Liver (tissue), 3 donors: Measurements from ENCODE around the gene TBC1D10A.

Source experiments
- RAD21 ChIP-seq, 2 donors: IDR thresholded peaks; 2 replicates each; pipeline ENCODE4 v1.6.1; 2016; ENCODE audit warnings: antibody characterized with exemption in 2 of 2, mild to moderate bottlenecking in 2 of 2
- SP1 ChIP-seq: IDR thresholded peaks from 2 replicates; pipeline ENCODE4 v1.6.1; 2018; ENCODE audit warnings: antibody characterized with exemption, mild to moderate bottlenecking
- TAF1 ChIP-seq: conservative IDR thresholded peaks from 2 replicates; pipeline ENCODE4 v1.6.1; 2016; ENCODE audit warnings: antibody characterized with exemption, mild to moderate bottlenecking
- TF ChIP-seq, protein P1 (sequence below): fragments of 150-350 bp; IDR thresholded peaks from 2 replicates; pipeline ENCODE4 v1.5.1; 2017; ENCODE audit warnings: improper control_type of control experiment, low read depth, low read length; ENCODE audit not compliant: missing input control
- TF ChIP-seq, protein P2 (sequence below): IDR thresholded peaks from 2 replicates; pipeline ENCODE4 v1.6.1; 2016; ENCODE audit warnings: antibody characterized with exemption
- donor health status: healthy.
- donor health status: healthy.

DNA sequence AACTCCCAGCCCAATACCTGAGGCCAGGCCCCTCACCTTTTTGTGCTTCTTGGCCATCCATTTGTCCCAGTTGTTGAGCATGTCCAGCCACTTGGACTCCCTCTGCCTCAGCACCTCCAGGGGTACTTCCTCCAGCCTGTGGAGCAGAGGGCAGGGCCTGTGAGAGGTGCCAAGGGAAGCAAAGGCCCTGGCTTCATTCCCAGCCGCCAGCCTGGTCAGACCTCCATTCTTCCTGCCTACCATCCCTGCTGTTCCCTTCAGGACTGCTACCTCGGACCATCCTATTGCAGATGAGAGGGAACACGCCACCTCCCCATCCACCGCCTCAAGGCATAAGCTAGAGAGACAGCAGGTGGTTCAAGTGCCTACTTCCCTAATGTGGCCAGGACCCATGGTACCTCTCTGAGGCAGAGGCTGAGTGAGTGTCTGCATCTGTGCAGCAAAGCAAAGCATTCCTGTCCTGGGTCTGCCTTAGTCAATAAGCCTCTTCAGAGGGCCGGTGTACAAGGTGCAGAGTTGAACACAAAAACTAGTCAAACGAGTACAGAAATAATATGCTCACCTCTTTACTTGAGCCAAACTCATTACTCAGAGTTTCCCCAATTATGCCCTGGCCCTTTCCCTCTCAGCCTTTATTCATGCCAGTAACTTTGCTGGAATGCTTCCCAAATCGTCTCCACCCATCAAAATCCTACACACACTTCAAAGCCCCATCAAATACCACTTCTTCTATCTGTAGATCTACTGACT is 22.1 kb downstream of the TBC1D10A start:
- TF ChIP-seq TAF1 (no peak), SP1 (no peak), RAD21 (IDR thresholded peaks at IDR 0.05) (no peak)
- TF ChIP-seq, protein P1, sequence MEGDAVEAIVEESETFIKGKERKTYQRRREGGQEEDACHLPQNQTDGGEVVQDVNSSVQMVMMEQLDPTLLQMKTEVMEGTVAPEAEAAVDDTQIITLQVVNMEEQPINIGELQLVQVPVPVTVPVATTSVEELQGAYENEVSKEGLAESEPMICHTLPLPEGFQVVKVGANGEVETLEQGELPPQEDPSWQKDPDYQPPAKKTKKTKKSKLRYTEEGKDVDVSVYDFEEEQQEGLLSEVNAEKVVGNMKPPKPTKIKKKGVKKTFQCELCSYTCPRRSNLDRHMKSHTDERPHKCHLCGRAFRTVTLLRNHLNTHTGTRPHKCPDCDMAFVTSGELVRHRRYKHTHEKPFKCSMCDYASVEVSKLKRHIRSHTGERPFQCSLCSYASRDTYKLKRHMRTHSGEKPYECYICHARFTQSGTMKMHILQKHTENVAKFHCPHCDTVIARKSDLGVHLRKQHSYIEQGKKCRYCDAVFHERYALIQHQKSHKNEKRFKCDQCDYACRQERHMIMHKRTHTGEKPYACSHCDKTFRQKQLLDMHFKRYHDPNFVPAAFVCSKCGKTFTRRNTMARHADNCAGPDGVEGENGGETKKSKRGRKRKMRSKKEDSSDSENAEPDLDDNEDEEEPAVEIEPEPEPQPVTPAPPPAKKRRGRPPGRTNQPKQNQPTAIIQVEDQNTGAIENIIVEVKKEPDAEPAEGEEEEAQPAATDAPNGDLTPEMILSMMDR = no peak
- TF ChIP-seq, protein P2, sequence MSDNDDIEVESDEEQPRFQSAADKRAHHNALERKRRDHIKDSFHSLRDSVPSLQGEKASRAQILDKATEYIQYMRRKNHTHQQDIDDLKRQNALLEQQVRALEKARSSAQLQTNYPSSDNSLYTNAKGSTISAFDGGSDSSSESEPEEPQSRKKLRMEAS = no peak
